Naive thymus-derived CD4-positive, alpha-beta T cell (primary cell): ENCODE measurements around the gene SDHB. TPM values are rescaled to one million over a fixed set of nuclear protein-coding genes. Genes with fewer than 3 reads are reported as not detected.

Source experiments
- ATAC-seq: fragments of 150-1000 bp; cut with Tn5 transposase; 2 replicates; pipeline ENCODE4 v1.10.0; 2021; ENCODE audit warnings: mild to moderate bottlenecking, moderate library complexity
- CTCF ChIA-PET: fragments of 350-600 bp; sonication (Branson Sonifier 250); formaldehyde crosslinking; loops from one replicate; lab custom pipeline; 2021; ENCODE audit warnings: antibody characterized with exemption; lab: Charles Lee
- POLR2A ChIA-PET: fragments of 350-600 bp; sonication (Branson Sonifier 250); formaldehyde crosslinking; loops from one replicate; lab custom pipeline; 2021; ENCODE audit warnings: antibody characterized with exemption, inconsistent platforms; lab: Charles Lee
- DNase-seq, 9 donors: peaks; one replicate each; pipeline versions ENCODE4 v3.0.0 to v3.0.0-alpha.2; 2020 to 2022; ENCODE audit warnings: mixed read lengths in 1 of 9
- H3K27ac ChIP-seq: one replicate; pipeline ENCODE4 v1.7.0; 2013; ENCODE audit warnings: mild to moderate bottlenecking, low read depth, low read length, moderate library complexity
- H3K27me3 ChIP-seq, 2 donors: one replicate each; pipeline ENCODE4 v1.7.0; 2013; ENCODE audit warnings: low read length in 2 of 2, mild to moderate bottlenecking in 2 of 2, moderate library complexity in 2 of 2; ENCODE audit not compliant: control insufficient read depth in 2 of 2, insufficient read depth in 2 of 2
- H3K36me3 ChIP-seq, 3 experiments: 1 replicate in 2 of 3; 2 replicates in 1 of 3; pipeline ENCODE4 v1.7.0; 2013; ENCODE audit warnings: low read length in 3 of 3, mild to moderate bottlenecking in 3 of 3, moderate library complexity in 1 of 3; ENCODE audit not compliant: insufficient read depth in 3 of 3, control insufficient read depth in 2 of 3
- H3K4me1 ChIP-seq, 2 donors: one replicate each; pipeline ENCODE4 v1.7.0; 2013; ENCODE audit warnings: low read length in 2 of 2, mild to moderate bottlenecking in 2 of 2, moderate library complexity in 1 of 2; ENCODE audit not compliant: control insufficient read depth in 2 of 2, insufficient read depth in 2 of 2
- H3K4me3 ChIP-seq: 2 replicates; pipeline ENCODE4 v1.7.0; 2013; ENCODE audit warnings: mild to moderate bottlenecking, low read length
- H3K9me3 ChIP-seq, 3 experiments: 1 replicate in 2 of 3; 2 replicates in 1 of 3; pipeline ENCODE4 v1.7.0; 2013; ENCODE audit warnings: low read length in 3 of 3; ENCODE audit not compliant: control insufficient read depth in 2 of 3
- H3K27ac Mint-ChIP-seq, 9 donors: one replicate each; pipeline ENCODE4 v1.8.0; 2020 to 2022; ENCODE audit warnings: mixed read lengths in 9 of 9, mild to moderate bottlenecking in 8 of 9, moderate library complexity in 5 of 9, inconsistent platforms in 2 of 9
- H3K27me3 Mint-ChIP-seq, 5 donors: one replicate each; pipeline ENCODE4 v1.8.0; 2021 to 2022; ENCODE audit warnings: mixed read lengths in 5 of 5, mild to moderate bottlenecking in 1 of 5
- H3K36me3 Mint-ChIP-seq, 5 donors: one replicate each; pipeline ENCODE4 v1.8.0; 2020 to 2022; ENCODE audit warnings: mixed read lengths in 5 of 5, mild to moderate bottlenecking in 3 of 5, inconsistent platforms in 1 of 5
- H3K4me1 Mint-ChIP-seq, 7 donors: one replicate each; pipeline ENCODE4 v1.8.0; 2020 to 2022; ENCODE audit warnings: mixed read lengths in 7 of 7, mild to moderate bottlenecking in 3 of 7, inconsistent platforms in 1 of 7
- H3K4me3 Mint-ChIP-seq, 10 donors: one replicate each; pipeline ENCODE4 v1.8.0; 2020 to 2022; ENCODE audit warnings: mild to moderate bottlenecking in 10 of 10, mixed read lengths in 10 of 10, moderate library complexity in 6 of 10, inconsistent platforms in 2 of 10
- H3K9me3 Mint-ChIP-seq, 11 donors: one replicate each; pipeline ENCODE4 v1.8.0; 2020 to 2022; ENCODE audit warnings: mixed read lengths in 11 of 11, mild to moderate bottlenecking in 4 of 11, inconsistent platforms in 1 of 11, moderate library complexity in 1 of 11
- intact Hi-C, 2 donors: fragments of 100-400 bp; cut with micrococcal nuclease; formaldehyde crosslinking; loops; one replicate each; pipeline ENCODE4 v1.15.1; 2023
- polyA plus RNA-seq, 2 donors: library from polyadenylated mRNA; unstranded; fragments of 300-500 nt; fragmentation: Illumina TruSeq; gene quantifications; one replicate each; pipeline ENCODE4 v1.2.3, GENCODE V29; 2021
- total RNA-seq, 6 experiments: library from RNA in 5 of 6; stranded (reverse) in 5 of 6; gene quantifications; 1 replicate in 5 of 6; 2 replicates in 1 of 6; pipeline ENCODE4 v1.2.3 and lab custom pipeline; 2021 to 2026

Gene SDHB
- total and polyA plus RNA-seq, 7 experiments from 2014 or later = 53.3 to 147 (median 63.9) TPM

- intact Hi-C loops = no loop called here
- ChIA-PET CTCF (no interaction called here), POLR2A (interaction anchor here (0.6 to 1.1 kb wide), 3 partner anchors 18 to 58 kb away, joined by 3 read pairs; no protein-coding TSS in a partner anchor)
- DNase-seq (no peak), ATAC-seq (no peak)
- peak overlapping the region in 2 of 10 donors; percentile 14 to 90 for H3K4me3 Mint-ChIP-seq
- no peaks in the 10 kb centered on the region for H3K36me3 ChIP-seq
- H3K27ac ChIP-seq = no peak overlapping the region
- no peaks in the 10 kb centered on the region for H3K4me1 ChIP-seq
- peaks cover 6 to 11% (median 10%) of the 10 kb centered on the region in 7 donors for H3K4me1 Mint-ChIP-seq
- no peak overlapping the region for H3K27ac Mint-ChIP-seq
- H3K4me3 ChIP-seq = no peak overlapping the region
- no peaks in the 10 kb centered on the region for H3K9me3 Mint-ChIP-seq
- no peaks in the 10 kb centered on the region for H3K27me3 ChIP-seq
- peaks cover 18 to 37% (median 21%) of the 10 kb centered on the region in 5 donors for H3K27me3 Mint-ChIP-seq
- H3K9me3 ChIP-seq = no peaks in the 10 kb centered on the region
- H3K36me3 Mint-ChIP-seq = peaks cover 0 to 7% (median 0%) of the 10 kb centered on the region in 5 donors
Observed at GRCh38 chr1:16978567-16979474, 75.0 kb downstream of the SDHB start.

GRCh38 chr1:16978139-16978538 is 75.7 kb downstream of the SDHB start:
- H3K27ac ChIP-seq = no peak overlapping the region
- no peaks in the 10 kb centered on the region for H3K4me1 ChIP-seq
- Mint-ChIP-seq H3K4me1 (peaks cover 6 to 11% (median 10%) of the 10 kb centered on the region in 7 donors), H3K27me3 (peaks cover 14 to 33% (median 19%) of the 10 kb centered on the region in 5 donors), H3K36me3 (peaks cover 0 to 7% (median 0%) of the 10 kb centered on the region in 5 donors), H3K4me3 (peak overlapping the region in 1 of 10 donors; percentile 42), H3K27ac (no peak overlapping the region), H3K9me3 (no peaks in the 10 kb centered on the region)
- H3K4me3 ChIP-seq = no peak overlapping the region
- CTCF ChIA-PET = no interaction called here
- ATAC-seq = no peak
- no peaks in the 10 kb centered on the region for H3K36me3 ChIP-seq
- DNase-seq = no peak
- intact Hi-C loops = no loop called here
- POLR2A ChIA-PET = no interaction called here
- H3K27me3 ChIP-seq = no peaks in the 10 kb centered on the region
- H3K9me3 ChIP-seq = no peaks in the 10 kb centered on the region

DNA sequence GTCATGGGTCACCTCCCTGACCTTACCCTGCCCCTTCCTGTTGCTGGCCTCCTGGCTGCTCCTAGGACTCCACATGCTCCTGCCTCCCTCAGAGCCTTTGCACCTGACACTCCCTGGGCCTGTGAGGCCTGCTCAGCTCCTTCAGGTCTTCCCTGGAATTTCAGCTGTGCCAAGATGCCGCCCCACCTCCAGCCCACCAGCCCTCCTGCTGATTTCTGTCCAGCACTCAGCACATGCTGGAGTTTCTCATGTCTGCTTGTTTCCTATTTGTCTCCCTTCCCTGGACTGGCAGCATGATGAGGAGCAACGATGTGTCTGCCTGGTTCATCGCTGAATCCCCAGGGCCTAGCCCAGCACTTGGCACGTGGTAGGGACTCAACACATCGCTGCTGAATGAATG is 76.5 kb downstream of the SDHB start:
- no peak overlapping the region for H3K4me3 Mint-ChIP-seq
- Histone ChIP-seq H3K4me1 (no peaks in the 10 kb centered on the region), H3K9me3 (no peaks in the 10 kb centered on the region), H3K27me3 (no peaks in the 10 kb centered on the region), H3K36me3 (no peaks in the 10 kb centered on the region), H3K4me3 (no peak overlapping the region), H3K27ac (no peak overlapping the region)
- intact Hi-C loops = no loop called here
- POLR2A ChIA-PET = no interaction called here
- CTCF ChIA-PET = no interaction called here
- peaks cover 0 to 7% (median 0%) of the 10 kb centered on the region in 5 donors for H3K36me3 Mint-ChIP-seq
- H3K4me1 Mint-ChIP-seq = peaks cover 6 to 11% (median 10%) of the 10 kb centered on the region in 7 donors
- no peaks in the 10 kb centered on the region for H3K9me3 Mint-ChIP-seq
- peak overlapping the region in 1 of 9 donors; percentile 61 for H3K27ac Mint-ChIP-seq
- H3K27me3 Mint-ChIP-seq = peaks cover 10 to 29% (median 14%) of the 10 kb centered on the region in 5 donors
- DNase-seq (no peak), ATAC-seq (no peak)

- POLR2A ChIA-PET = no interaction called here
- Mint-ChIP-seq H3K4me3 (no peak overlapping the region), H3K27me3 (peaks cover 10 to 25% (median 11%) of the 10 kb centered on the region in 5 donors), H3K4me1 (peaks cover 6 to 11% (median 10%) of the 10 kb centered on the region in 7 donors), H3K36me3 (peaks cover 0 to 7% (median 0%) of the 10 kb centered on the region in 5 donors), H3K9me3 (no peaks in the 10 kb centered on the region), H3K27ac (no peak overlapping the region)
- no peaks in the 10 kb centered on the region for H3K36me3 ChIP-seq
- ATAC-seq (no peak), DNase-seq (no peak)
- H3K4me1 ChIP-seq = no peaks in the 10 kb centered on the region
- CTCF ChIA-PET = no interaction called here
- no peaks in the 10 kb centered on the region for H3K9me3 ChIP-seq
- no peak overlapping the region for H3K27ac ChIP-seq
- no peaks in the 10 kb centered on the region for H3K27me3 ChIP-seq
- no peak overlapping the region for H3K4me3 ChIP-seq
- intact Hi-C loops = no loop called here
Observed at GRCh38 chr1:16976966-16977365, 76.9 kb downstream of the SDHB start.

DNA sequence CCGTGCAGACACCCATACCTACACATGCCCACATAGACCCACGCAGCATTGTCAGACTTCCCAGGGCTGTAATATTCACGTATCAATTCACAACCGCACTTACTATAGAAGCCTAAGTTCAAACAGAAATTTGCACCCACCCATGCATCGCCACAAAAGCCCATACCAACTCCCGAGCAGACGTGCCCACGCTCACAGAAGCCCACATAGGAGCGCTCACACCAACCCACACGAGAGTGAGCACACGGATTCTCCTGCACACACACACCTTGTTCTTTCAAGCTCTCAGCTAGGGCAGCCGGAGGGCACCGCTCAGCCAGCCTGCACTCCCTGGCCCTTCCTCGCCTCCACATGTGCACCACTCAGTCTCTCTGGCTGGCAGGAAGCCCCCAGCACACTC is 78.0 kb downstream of the SDHB start:
- CTCF ChIA-PET = no interaction called here
- H3K36me3 ChIP-seq = peaks cover 0 to 6% (median 0%) of the 10 kb centered on the region in 3 experiments
- peaks cover 0 to 3% (median 0%) of the 10 kb centered on the region in 5 donors for H3K36me3 Mint-ChIP-seq
- no peaks in the 10 kb centered on the region for H3K9me3 Mint-ChIP-seq
- no peak overlapping the region for H3K4me3 ChIP-seq
- no peaks in the 10 kb centered on the region for H3K27me3 ChIP-seq
- H3K27ac Mint-ChIP-seq = peak overlapping the region in 3 of 9 donors; percentile 2 to 67 (median 6)
- DNase-seq (no peak), ATAC-seq (no peak)
- H3K9me3 ChIP-seq = no peaks in the 10 kb centered on the region
- H3K27ac ChIP-seq = no peak overlapping the region
- H3K4me1 ChIP-seq = no peaks in the 10 kb centered on the region
- peaks cover 2 to 6% (median 2%) of the 10 kb centered on the region in 7 donors for H3K4me1 Mint-ChIP-seq
- H3K27me3 Mint-ChIP-seq = peaks cover 2 to 15% (median 2%) of the 10 kb centered on the region in 5 donors
- H3K4me3 Mint-ChIP-seq = no peak overlapping the region
- intact Hi-C loops = no loop called here
- POLR2A ChIA-PET = no interaction called here

DNA sequence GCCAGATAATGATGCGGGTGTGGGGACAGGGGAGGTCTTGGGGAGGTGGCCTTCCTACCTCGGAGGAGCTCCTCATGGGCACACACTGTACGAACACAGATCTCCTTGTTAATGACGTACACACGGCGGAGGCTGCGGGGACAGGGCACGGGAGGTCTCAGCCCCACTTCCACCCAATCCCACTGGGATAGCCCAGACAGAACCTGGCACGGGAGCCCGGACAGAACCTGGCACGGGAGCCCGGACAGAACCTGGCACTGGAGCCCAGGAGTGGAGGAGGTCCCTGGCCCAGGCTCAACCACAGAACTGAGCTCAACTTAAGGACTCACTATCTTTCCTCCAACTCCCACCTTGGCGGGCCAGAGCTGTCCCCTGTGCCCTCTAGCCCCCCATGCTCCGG is 78.6 kb downstream of the SDHB start:
- DNase-seq = no peak
- Mint-ChIP-seq H3K9me3 (no peaks in the 10 kb centered on the region), H3K27ac (no peak overlapping the region), H3K4me3 (no peak overlapping the region), H3K4me1 (peaks cover 0 to 3% (median 0%) of the 10 kb centered on the region in 7 donors), H3K36me3 (peaks cover 0 to 3% (median 0%) of the 10 kb centered on the region in 5 donors), H3K27me3 (peaks cover 0 to 11% (median 0%) of the 10 kb centered on the region in 5 donors)
- Histone ChIP-seq H3K27ac (no peak overlapping the region), H3K36me3 (peaks cover 0 to 12% (median 0%) of the 10 kb centered on the region in 3 experiments), H3K9me3 (no peaks in the 10 kb centered on the region), H3K4me3 (no peak overlapping the region), H3K4me1 (no peaks in the 10 kb centered on the region), H3K27me3 (no peaks in the 10 kb centered on the region)
- ChIA-PET POLR2A (no interaction called here), CTCF (no interaction called here)
- ATAC-seq = no peak
- intact Hi-C loops = no loop called here
